GM12865 (cell line): ENCODE results near the gene INSM2.

ENCODE experiments used
- DNase-seq: peaks from one replicate; pipeline ENCODE4 v3.0.0; 2010; ENCODE audit warnings: low read depth
- H3K4me3 ChIP-seq: 2 replicates; pipeline ENCODE4 v1.5.1; 2011; ENCODE audit warnings: mild to moderate bottlenecking, low read depth, low read length, control low read depth
- CTCF ChIP-seq: IDR thresholded peaks from 2 replicates; pipeline ENCODE4 v1.5.1; 2011; ENCODE audit warnings: low read length, control low read depth, low read depth, inconsistent platforms; ENCODE audit not compliant: insufficient read depth; ENCODE audit errors: missing control alignments

INSM2 gene

GRCh38 chr14:35558680-35559079, 24.7 kb downstream of the INSM2 start:
- no peak for DNase-seq
- no peak for TF ChIP-seq CTCF
- H3K4me3 ChIP-seq, result no peak overlapping the region

GRCh38 chr14:35565871-35566464, 32.0 kb downstream of the INSM2 start:
- H3K4me3 ChIP-seq, result no peak overlapping the region
- no peak for TF ChIP-seq CTCF
- DNase-seq, result no peak

- TF ChIP-seq CTCF, result no peak
- no peak overlapping the region for H3K4me3 ChIP-seq
Measured at GRCh38 chr14:35571598-35571997, 37.6 kb downstream of the INSM2 start.

GRCh38 chr14:35573911-35574310, 39.9 kb downstream of the INSM2 start:
- H3K4me3 ChIP-seq, result no peak overlapping the region
- DNase-seq, result no peak
- no peak for TF ChIP-seq CTCF

More at GRCh38 chr14:35571598-35571997, 37.6 kb downstream of the INSM2 start:
- DNase-seq, result peak; percentile 5

- no peak for DNase-seq
- no peak for TF ChIP-seq CTCF
- H3K4me3 ChIP-seq, result no peak overlapping the region
Measured at GRCh38 chr14:35576260-35576659, 42.3 kb downstream of the INSM2 start.

GRCh38 chr14:35576856-35577255, 42.9 kb downstream of the INSM2 start:
- no peak overlapping the region for H3K4me3 ChIP-seq
- no peak for DNase-seq
- no peak for TF ChIP-seq CTCF

GRCh38 chr14:35578135-35578534, 44.2 kb downstream of the INSM2 start:
- no peak for DNase-seq
- no peak for TF ChIP-seq CTCF
- no peak overlapping the region for H3K4me3 ChIP-seq
